Lower leg skin (tissue), 4 donors: ENCODE data around the gene MBLAC1. TPM values are rescaled to one million over a fixed set of nuclear protein-coding genes. Genes with fewer than 3 reads are reported as not detected.

Source experiments
- DNase-seq, 2 donors: peaks; one replicate each; pipeline ENCODE4 v3.0.0-alpha.2; 2019; ENCODE audit warnings: low spot score in 2 of 2
- H3K4me3 ChIP-seq: fragments of 200-600 bp; sonication (generic); 2 replicates; pipeline ENCODE4 v1.5.1; 2017; ENCODE audit warnings: mild to moderate bottlenecking, low read depth; ENCODE audit not compliant: poor library complexity, severe bottlenecking
- CTCF ChIP-seq, 3 donors: fragments of 450-650 bp; IDR thresholded peaks; one replicate each; pipeline ENCODE4 v1.5.1; 2016; ENCODE audit warnings: antibody characterized with exemption in 3 of 3, mild to moderate bottlenecking in 3 of 3, moderate library complexity in 2 of 3
- POLR2A ChIP-seq, 2 donors: fragments of 450-650 bp; IDR thresholded peaks; one replicate each; pipeline ENCODE4 v1.6.1; 2016 to 2017; ENCODE audit warnings: antibody characterized with exemption in 2 of 2, mild to moderate bottlenecking in 1 of 2, moderate library complexity in 1 of 2
- WGBS, 2 donors: methylation state at CpG; one replicate each; pipeline ENCODE4 v1.1.5; 2018; 5-methylcytosine and 5-hydroxymethylcytosine counted together
- intact Hi-C: fragments of 100-400 bp; cut with DNase I; formaldehyde crosslinking; loops from one replicate; pipeline ENCODE4 v1.15.0; 2023; ENCODE audit warnings: low total_unique reads
- total RNA-seq, 4 donors: library from RNA; depleted of rRNA; stranded (reverse); fragments of >200 nt; gene quantifications; one replicate each; pipeline ENCODE4 v1.1.0, GENCODE V29; 2016

Gene MBLAC1
- total RNA-seq, 4 donors from 2014 or later = 1.6 to 8.7 (median 6.0) TPM

- DNase-seq = no peak
- intact Hi-C loops = no loop called here
- 30 to 37% methylated on average over 14 of the region's 14 CpGs for WGBS, 2 donors
- H3K4me3 ChIP-seq = no peak overlapping the region
- TF ChIP-seq POLR2A (IDR thresholded peaks at IDR 0.05) = no peak
- TF ChIP-seq CTCF (IDR thresholded peaks at IDR 0.05) = no peak
Measured at GRCh38 chr7:100166970-100167911, 40.5 kb downstream of the MBLAC1 start.

GRCh38 chr7:100167912-100168323, 41.2 kb downstream of the MBLAC1 start:
- DNase-seq = no peak
- peak overlapping the region; percentile 33 for H3K4me3 ChIP-seq
- no peak for TF ChIP-seq CTCF (IDR thresholded peaks at IDR 0.05)
- TF ChIP-seq POLR2A (IDR thresholded peaks at IDR 0.05) = no peak
- WGBS, 2 donors = 2 to 3% methylated on average over 11 of the region's 11 CpGs
- intact Hi-C loops = no loop called here

- H3K4me3 ChIP-seq = no peak overlapping the region
- intact Hi-C loops = no loop called here
- 86 to 88% methylated on average over 11 of the region's 11 CpGs for WGBS, 2 donors
- DNase-seq = no peak
- no peak for TF ChIP-seq POLR2A (IDR thresholded peaks at IDR 0.05)
- no peak for TF ChIP-seq CTCF (IDR thresholded peaks at IDR 0.05)
Measured at GRCh38 chr7:100169147-100169850, 42.5 kb downstream of the MBLAC1 start.

- no peak overlapping the region for H3K4me3 ChIP-seq
- intact Hi-C loops = no loop called here
- no peak for DNase-seq
- TF ChIP-seq POLR2A (IDR thresholded peaks at IDR 0.05) (no peak), CTCF (IDR thresholded peaks at IDR 0.05) (no peak)
- 87% methylated on average over 11 of the region's 11 CpGs for WGBS, 2 donors
Measured at GRCh38 chr7:100170101-100170897, 43.5 kb downstream of the MBLAC1 start.

GRCh38 chr7:100171087-100171681, 44.4 kb downstream of the MBLAC1 start:
- TF ChIP-seq POLR2A (IDR thresholded peaks at IDR 0.05) (no peak), CTCF (IDR thresholded peaks at IDR 0.05) (no peak)
- peak in 1 of 2 donors; percentile 85 for DNase-seq
- 8 to 16% methylated on average over 27 to 34 of the region's 61 CpGs for WGBS, 2 donors
- intact Hi-C loops = no loop called here
- no peak overlapping the region for H3K4me3 ChIP-seq
